Right ventricle myocardium inferior (tissue), 1 donor: ENCODE data around the gene CTNNA3. TPM values are rescaled to one million over a fixed set of nuclear protein-coding genes. Genes with fewer than 3 reads are reported as not detected.
"Not testable (repeated sequence)": the region's sequence is repeated elsewhere in the genome, so short reads cannot be mapped to it uniquely, and the experiment has no call there.

Experiments used
- ATAC-seq: fragments of 200-7000 bp; cut with Tn5 transposase; one replicate; pipeline ENCODE4 v1.9.1; 2020; ENCODE audit warnings: mild to moderate bottlenecking, moderate library complexity
- DNase-seq: peaks from one replicate; pipeline ENCODE4 v3.0.0; 2021; ENCODE audit errors: missing footprints
- intact Hi-C: fragments of 100-400 bp; cut with DNase I; formaldehyde crosslinking; loops from one replicate; pipeline ENCODE4 v1.11.0; 2022
- total RNA-seq: library from RNA; stranded (reverse); fragmentation: NEBNext Ultra II Directional; extraction: Animal tissue kit (Norgen Biotek cat#: 25700); gene quantifications from one replicate; pipeline ENCODE4 v1.2.1, GENCODE V29; 2021
- donor health status: DM: no; HTN: yes; CAD: no; lungs with severe emphysema.

Gene CTNNA3
- total RNA-seq, 1 donor from 2014 or later = 120 TPM

DNA sequence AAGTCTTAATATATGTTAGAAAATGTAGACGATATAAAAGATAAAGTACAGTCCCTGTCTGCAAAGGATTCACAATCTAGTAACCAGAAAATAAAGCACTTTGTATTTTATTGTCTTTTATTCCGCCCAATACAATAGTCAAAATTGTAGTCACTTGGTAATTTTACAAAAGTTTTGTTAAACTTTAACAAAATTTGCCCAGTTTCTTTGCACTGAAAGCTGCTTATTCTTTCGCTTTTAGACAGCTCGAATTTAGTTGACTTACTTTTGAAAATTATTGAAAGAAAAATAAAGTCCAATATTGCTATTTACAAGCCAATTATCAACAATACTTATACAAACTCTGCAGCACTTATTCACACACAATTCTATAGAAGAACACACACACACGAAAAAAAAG, 1305.1 kb downstream of the CTNNA3 start:
- intact Hi-C loops = no loop called here
- DNase-seq (no peak), ATAC-seq (no peak)

DNA sequence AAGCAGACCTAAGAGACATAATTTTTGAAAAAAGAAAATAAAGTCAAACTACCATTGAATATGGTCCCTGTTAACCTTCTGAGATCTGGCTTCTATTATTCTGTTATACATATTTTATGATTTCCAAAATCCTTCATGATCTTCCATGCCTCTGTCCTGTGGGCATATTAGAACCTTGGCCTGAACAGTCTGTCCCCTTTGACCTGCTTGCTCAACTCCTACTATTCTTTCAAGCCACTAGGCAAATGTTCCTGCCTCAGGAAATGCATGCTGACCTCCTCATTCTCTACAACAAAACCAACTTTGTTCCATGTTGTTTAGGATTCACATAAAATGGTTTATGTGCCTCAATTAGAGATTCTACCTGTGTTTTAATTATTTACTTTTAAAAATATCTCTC, 1315.0 kb downstream of the CTNNA3 start:
- ATAC-seq = no peak
- no peak for DNase-seq
- intact Hi-C loops = no loop called here

DNA sequence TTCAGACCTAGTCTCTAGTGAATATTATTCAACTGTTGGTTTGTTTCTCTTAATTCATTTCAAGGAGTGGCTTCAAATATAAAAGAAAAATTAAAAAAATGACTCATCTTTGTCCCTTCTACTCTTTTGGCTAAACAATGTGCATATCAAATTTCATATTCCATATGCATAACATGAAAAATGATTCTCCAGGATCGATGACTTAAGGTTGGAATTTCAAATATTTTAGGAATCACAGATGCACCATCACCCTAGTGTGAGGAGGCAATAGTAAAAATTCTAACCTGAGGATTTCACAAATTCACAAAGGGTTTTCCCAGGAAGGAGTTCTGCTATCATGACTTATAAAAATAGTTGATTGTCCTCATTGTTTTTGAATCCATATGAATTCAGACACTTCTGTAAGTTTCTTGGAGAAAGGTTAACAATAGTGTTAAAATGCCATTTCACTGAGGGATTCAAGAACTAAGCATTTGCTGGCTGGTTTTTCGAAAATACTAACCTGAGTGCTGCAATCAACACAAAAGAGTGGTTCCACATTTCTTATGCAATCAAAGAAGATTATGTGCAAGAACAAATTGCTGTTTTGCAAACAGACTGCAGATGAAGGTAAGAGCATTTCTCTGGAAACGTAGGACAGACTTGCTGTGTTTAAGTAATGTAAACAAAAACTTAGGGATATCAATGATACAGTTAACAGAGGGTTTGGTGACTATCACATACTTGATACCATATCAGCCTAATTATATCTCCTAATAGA, 1317.7 kb downstream of the CTNNA3 start:
- ATAC-seq (no peak), DNase-seq (no peak)
- intact Hi-C loops = no loop called here

DNA sequence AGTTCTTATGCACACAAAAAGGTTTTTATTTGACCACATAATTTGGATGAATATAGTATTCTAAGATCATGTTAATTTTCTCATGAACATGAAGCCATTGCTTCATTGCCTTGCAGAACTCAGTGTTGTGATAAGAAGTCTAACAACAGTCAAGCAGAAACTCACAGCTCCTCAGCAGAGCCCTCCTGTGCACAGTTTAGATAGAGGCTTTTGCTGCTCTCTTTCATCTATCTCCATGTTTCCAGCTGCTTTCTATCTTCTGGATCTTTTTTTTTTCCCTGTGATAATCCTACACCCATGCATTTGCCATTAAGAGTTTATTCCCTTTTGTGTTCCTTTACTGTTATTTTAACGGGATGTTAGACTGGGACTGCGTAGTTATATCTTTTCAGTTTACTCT, 1327.8 kb downstream of the CTNNA3 start:
- no peak for DNase-seq
- intact Hi-C loops = no loop called here
- ATAC-seq = no peak

DNA sequence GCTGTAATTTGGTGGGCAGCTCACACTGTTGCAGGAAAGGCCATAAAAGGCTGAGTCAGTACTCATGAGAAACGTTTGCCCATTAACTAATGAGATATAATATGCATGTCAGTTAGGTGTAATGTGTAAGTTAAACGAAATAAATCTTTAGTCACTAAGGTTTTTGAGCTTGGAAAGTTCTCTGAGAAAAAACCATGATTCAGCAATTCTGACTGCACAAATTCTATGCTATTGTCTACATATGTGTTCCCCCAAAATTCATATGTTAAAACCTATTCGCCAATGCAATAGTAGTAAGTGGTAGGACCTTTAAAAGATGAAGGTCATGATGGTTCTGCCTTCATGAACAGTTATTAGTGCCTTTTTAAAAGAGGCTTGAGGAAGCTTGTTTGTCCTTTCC, 1329.8 kb downstream of the CTNNA3 start:
- intact Hi-C loops = no loop called here
- no peak for ATAC-seq
- no peak for DNase-seq

DNA sequence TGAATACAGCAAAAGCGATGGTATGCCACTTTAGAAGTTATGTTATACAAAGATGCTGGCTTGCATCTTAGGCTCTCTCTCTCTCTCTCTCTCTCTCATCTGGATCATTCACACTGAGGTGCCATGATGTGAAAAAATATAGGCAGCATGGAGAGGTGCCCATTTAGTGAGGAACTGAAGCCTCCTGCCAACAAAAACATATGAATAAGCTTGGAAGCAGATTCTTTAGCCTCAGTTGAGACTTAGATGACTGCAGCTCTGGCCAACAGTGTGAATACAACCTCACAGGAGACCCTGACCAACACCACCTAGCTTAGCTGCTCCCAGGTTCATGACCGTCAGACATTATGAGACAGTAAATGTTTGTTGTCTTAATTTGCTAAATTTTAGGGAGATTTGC, 1330.3 kb downstream of the CTNNA3 start:
- intact Hi-C loops = no loop called here
- DNase-seq (no peak), ATAC-seq (no peak)

DNA sequence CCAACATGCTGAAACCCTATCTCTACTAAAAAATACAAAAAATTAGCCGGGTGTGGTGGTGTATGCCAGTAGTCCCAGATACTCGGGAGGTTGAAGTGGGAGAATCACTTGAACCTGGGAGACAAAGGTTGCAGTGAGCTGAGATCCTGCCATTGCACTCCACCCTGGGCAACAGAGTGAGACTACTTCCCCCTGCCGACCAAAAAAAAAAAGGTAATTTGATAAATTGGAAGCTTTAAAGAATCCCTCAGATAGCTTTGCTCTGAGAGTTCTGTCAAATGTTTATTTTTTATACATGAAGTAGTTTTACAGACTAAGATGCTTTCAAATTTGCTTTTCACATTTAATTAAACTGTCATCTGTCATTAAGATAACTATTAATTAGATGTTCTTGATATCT, 1333.5 kb downstream of the CTNNA3 start:
- ATAC-seq (no peak), DNase-seq (no peak)
- intact Hi-C loops = no loop called here

DNA sequence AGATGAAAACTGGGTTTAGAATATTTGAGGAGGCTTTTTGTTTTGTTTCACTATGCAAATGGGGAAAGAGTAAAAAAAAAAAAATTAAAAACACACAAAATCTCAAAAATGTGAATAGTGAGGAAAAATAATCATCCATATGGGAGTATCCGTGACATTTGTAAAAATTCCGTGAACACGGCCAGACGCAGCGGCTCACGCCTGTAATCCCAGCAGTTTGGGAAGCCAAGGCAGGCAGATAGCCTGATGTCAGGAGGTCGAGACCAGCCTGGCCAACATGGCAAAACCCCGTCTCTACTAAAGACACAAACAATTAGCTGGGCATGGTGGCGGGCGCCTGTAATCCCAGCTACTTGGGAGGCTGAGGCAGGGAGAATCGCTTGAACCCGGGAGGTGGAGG, 1342.2 kb downstream of the CTNNA3 start:
- DNase-seq, intact Hi-C loops: not testable (repeated sequence)
- ATAC-seq = peak; percentile 37

DNA sequence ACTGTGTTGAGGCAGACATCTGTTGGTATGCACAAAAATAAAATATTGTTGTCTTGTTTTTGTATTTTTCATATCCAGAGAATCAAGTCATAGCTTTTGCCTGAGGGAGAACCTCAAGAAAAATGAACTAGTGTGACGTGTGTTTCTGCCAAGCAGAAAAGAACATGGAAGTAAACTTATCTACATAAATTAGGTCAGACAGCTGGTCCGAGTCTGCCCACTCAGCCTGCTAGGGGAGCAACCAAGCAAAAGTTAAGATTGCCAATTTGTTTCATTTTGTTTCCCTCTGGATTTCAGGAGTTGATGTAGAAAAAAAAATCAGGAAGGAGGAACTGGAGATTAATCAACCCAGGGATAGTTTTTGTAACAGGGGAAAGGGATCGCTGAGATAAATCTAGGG, 1342.6 kb downstream of the CTNNA3 start:
- intact Hi-C loops = no loop called here
- no peak for DNase-seq
- peak; percentile 72 for ATAC-seq

DNA sequence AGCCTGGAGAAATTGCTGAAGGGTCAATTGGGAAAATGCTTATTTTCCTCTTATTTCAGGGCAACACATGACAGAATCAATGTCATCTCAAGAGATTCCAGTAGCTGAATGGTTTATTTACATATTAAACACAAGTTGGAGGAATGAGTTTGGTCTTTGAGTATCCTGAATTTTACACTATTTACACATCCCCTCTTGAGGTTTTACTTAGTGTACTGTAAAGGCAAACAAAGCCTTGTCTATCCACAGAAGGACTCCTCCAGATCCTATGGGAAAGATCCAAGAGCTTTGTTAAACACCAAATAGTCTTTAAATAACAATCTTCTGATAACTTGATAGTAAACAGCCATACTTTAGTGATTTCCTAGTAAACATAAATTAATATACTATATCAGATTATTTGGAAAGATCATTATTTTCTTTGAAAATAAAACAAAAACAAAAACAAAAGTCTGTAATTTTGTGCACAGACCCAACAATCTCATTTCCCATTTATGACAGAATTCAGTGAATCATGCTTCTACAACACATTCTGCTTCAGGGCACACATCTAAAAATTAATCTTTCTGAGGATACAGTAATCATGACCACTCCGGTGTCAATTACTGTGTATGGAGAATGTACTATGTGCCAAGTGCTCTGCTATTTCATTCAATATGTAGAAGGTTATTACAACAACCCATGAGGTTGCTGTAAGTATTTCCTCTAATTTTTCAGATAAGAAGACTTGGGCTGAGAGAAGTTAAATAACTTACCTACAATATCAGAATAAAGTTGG, 1345.2 kb downstream of the CTNNA3 start:
- intact Hi-C loops = no loop called here
- DNase-seq (no peak), ATAC-seq (no peak)

DNA sequence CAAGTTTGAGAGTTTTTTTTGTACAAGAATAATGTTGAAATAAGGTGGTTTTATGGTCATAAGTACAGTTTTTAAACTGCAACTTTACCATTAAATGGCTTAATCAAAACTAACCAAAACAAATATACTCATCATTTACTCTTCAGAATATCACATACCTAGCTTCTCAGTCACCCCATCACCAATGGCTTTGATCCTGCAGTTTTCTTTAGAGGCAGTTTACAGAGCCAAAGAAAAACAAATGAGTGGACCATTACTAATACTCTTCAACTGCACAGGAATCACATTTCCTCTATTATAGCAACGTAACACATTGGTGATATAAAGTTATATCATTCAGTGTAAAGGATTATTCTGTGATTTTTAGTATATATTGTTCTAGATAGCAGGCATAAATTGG, 1346.3 kb downstream of the CTNNA3 start:
- no peak for ATAC-seq
- intact Hi-C loops = no loop called here
- DNase-seq = no peak

DNA sequence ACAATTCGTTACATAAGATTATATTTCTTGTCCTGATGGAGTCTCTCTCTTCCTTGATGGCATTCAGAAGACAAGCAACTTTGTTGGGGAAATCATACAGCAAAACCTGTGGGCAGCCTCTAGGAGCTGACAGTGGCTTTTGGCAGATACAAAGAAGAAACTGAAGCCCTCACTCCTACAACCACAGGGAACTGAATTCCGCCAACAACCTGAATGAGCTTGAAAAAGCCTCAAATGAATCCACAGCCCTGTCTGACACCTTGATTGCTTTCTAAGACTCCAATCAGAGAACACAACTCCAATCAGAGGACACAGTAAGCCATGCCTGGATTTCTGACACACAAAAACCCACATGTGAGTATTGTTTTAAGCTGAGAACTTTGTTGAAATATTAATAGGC, 1346.9 kb downstream of the CTNNA3 start:
- intact Hi-C loops = no loop called here
- DNase-seq = no peak
- no peak for ATAC-seq

DNA sequence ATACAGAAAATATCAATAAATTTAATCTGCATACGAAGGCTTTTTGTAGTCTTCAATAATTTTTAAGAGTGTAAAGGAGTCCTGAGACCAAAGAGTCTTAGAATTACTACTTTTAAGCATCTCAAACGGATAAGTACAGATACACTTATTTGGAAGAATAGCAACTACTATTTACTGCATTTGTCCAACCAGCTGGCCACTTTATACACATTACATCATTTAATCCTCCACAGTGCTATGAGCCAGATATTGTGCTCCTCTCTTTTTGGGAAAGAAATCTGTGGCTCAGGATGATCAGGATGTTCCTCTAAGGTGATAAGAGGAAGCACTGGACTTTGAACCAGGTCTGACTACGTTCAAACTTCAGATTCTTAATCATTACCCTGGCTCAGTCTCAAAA, 1358.8 kb downstream of the CTNNA3 start:
- DNase-seq = no peak
- intact Hi-C loops = no loop called here
- no peak for ATAC-seq

DNA sequence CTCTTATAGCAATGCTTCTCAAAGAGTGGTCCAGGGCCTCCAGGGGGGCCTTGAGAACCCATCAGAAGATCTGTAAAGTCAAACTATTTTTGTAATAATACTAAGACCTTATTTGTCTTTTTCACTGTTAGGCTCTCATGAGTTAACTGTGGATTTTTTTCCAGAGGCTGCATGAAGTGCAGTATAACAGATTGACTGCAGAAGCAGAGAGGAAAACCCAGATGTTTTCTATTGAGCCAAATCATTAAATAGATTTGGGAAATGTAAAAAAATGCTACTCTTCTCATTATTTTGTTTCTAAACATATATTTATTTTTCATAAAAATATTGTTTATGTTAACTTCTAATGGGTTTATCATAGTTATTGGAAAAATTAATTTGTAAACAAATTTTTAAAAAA, 1359.2 kb downstream of the CTNNA3 start:
- intact Hi-C loops = no loop called here
- no peak for ATAC-seq

DNA sequence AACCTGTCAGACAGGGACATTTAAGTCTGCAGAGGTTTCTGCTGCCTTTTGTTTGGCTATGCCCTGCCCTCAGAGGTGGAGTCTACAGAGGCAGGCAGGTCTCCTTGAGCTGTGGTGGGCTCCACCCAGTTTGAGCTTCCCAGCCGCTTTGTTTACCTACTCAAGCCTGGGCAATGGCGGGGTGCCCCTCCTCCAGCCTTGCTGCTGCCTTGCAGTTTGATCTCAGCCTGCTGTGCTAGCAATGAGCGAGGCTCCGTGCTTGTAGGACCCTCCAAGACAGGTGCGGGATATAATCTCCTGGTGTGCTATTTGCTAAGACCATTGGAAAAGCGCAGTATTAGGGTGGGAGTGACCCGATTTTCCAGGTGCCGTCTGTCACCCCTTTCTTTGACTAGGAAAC, 1360.2 kb downstream of the CTNNA3 start:
- ATAC-seq, DNase-seq, intact Hi-C loops: not testable (repeated sequence)

More for the DNA sequence above, 1359.2 kb downstream of the CTNNA3 start:
- no peak for DNase-seq

DNA sequence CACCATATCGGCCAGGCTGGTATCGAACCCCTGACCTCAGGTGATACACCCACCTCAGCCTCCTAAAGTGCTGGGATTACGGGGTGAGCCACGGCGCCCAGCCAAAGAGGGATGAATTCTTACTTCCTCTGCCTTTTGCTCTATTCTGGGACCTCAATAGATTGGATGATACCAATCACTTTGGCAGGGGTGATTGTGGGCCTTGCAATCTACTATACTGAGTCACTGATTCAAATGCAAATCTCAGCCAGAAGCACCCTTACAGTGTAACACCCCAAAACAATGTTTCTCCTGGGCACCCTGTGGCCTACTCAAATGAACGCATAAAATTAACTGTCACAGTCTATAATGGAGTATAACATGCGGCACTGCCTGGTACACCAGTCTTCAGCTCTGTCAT, 1366.8 kb downstream of the CTNNA3 start:
- intact Hi-C loops = no loop called here
- DNase-seq (no peak), ATAC-seq (no peak)

DNA sequence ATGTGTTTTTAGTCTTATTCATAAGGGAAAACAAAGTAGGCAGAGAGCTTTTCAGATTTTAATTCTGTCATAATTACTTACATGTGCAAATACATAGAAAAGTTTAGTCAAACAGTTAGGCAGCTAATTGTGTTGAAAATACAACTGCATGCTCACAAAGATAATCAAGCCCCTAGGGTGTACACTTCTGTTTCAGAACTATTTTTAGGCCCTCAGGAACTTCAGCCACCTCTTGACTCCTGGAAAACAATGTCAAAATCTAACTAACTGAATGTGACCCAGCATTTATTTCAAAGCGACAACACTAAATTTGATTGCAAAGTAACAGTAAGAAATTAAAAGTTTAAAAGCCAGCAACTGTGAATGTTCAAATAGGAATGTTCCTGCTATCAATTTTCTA, 1369.1 kb downstream of the CTNNA3 start:
- DNase-seq (no peak), ATAC-seq (peak; percentile 46)
- intact Hi-C loops = no loop called here

DNA sequence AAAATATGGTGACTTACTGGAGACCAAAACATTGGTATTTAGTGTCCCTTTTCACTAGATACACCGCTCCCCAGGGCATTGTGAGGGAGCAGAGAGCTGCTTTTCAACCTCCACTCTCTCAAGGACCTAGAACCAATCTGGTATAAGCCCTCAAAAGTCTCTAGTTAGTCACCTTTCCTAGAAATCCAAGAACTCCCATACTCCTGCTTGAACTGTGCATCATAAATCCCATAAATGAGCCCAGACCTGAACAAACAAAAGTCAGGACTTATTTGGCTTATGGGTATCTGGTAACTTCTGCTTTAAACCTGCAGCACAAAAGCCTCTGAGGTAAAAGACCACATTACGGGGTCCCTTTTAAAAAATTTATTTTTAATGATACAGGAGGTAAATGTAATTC, 1373.2 kb downstream of the CTNNA3 start:
- no peak for DNase-seq
- no peak for ATAC-seq
- intact Hi-C loops = no loop called here

DNA sequence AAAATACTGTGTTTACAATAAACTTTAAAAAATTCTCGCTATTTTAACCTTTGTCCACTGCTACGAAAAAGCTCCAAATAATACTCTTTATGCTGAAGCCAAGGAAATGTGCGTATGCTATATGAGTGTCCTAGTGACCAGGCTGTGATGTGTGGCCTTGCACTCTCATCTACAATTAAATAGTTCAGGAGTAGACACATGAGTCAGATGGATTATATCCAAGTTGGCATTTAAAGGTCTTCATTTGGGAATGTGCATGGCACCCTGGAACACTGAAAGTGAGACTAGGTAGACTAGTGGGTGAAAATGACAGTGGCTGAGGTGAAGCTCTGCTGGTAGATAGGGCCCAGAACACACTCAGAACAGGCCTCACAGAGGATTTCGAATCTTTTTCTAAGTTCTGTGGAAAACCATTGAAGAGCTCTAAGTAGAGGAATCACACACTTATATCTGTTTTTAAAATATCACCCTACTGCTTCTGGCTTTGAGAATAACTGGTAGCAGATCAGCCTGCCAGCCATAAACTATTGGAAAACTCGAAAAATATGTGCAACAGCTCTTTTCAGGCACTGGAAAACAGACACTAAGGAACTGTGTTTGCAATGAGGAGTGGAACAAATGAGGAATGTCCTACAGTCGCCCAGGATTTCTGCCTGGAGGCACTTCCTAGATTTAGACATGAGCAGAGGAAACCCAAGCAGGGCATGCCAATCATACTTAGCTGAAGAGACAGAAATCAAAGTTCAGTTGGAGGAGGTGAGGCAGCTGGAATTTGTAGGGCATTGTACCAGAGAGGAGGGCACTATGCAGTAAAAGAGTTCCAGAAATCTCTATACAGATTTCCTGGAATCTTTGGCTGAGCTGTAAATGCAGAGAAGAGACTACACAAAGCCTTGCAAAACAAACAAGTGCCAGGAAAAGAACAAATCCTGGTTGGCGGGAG, 1374.0 kb downstream of the CTNNA3 start:
- intact Hi-C loops = no loop called here
- ATAC-seq (peak; percentile 80), DNase-seq (no peak)
